CD4-positive, alpha-beta T cell (primary cell): ENCODE measurements around the gene RIMS1. TPM values are rescaled to one million over a fixed set of nuclear protein-coding genes. Genes with fewer than 3 reads are reported as not detected.

ENCODE experiments used
- ATAC-seq: fragments of 200-7000 bp; cut with Tn5 transposase; one replicate; pipeline ENCODE4 v1.10.0; 2022; ENCODE audit warnings: mild to moderate bottlenecking; ENCODE audit not compliant: poor library complexity
- CTCF ChIA-PET: fragments of 350-600 bp; sonication (Branson Sonifier 250); formaldehyde crosslinking; loops from one replicate; lab custom pipeline; 2021; ENCODE audit warnings: antibody characterized with exemption, inconsistent platforms; lab: Charles Lee
- POLR2A ChIA-PET: fragments of 350-600 bp; sonication (Branson Sonifier 250); formaldehyde crosslinking; loops from one replicate; lab custom pipeline; 2021; ENCODE audit warnings: antibody characterized with exemption, inconsistent platforms; lab: Charles Lee
- DNase-seq, 14 experiments: peaks; one replicate each; pipeline ENCODE4 v3.0.0-alpha.2; 2013 to 2020; ENCODE audit warnings: mixed read lengths in 2 of 14
- H3K27ac ChIP-seq, 2 donors: one replicate each; pipeline versions ENCODE4 v1.5.1 to v1.7.0; 2013; ENCODE audit warnings: low read length in 2 of 2, low read depth in 1 of 2, mild to moderate bottlenecking in 1 of 2
- H3K27me3 ChIP-seq, 2 experiments: 1 replicate in 1 of 2; 2 replicates in 1 of 2; pipeline versions ENCODE4 v1.6.1 to v1.7.0; 2013; ENCODE audit warnings: low read length in 2 of 2, control low read depth in 1 of 2, mild to moderate bottlenecking in 1 of 2, moderate library complexity in 1 of 2; ENCODE audit not compliant: insufficient read depth in 2 of 2, control insufficient read depth in 1 of 2
- H3K36me3 ChIP-seq: one replicate; pipeline ENCODE4 v1.6.1; 2013; ENCODE audit warnings: low read length, control low read depth; ENCODE audit not compliant: insufficient read depth
- H3K4me1 ChIP-seq: one replicate; pipeline ENCODE4 v1.6.1; 2013; ENCODE audit warnings: low read length, control low read depth; ENCODE audit not compliant: insufficient read depth
- H3K4me3 ChIP-seq: one replicate; pipeline ENCODE4 v1.5.1; 2013; ENCODE audit warnings: mild to moderate bottlenecking, low read length, moderate library complexity
- H3K9me3 ChIP-seq, 2 experiments: 1 replicate in 1 of 2; 2 replicates in 1 of 2; pipeline versions ENCODE4 v1.6.1 to v1.7.0; 2013; ENCODE audit warnings: low read length in 2 of 2, mild to moderate bottlenecking in 2 of 2, control low read depth in 1 of 2, moderate library complexity in 1 of 2; ENCODE audit not compliant: control insufficient read depth in 1 of 2, insufficient read depth in 1 of 2
- H3K27ac Mint-ChIP-seq: one replicate; pipeline ENCODE4 v1.8.0; 2020; ENCODE audit warnings: mixed read lengths
- H3K27me3 Mint-ChIP-seq: one replicate; pipeline ENCODE4 v1.8.0; 2021; ENCODE audit warnings: mixed read lengths
- H3K36me3 Mint-ChIP-seq: one replicate; pipeline ENCODE4 v1.8.0; 2021; ENCODE audit warnings: low read depth, mixed read lengths
- H3K4me1 Mint-ChIP-seq: one replicate; pipeline ENCODE4 v1.8.0; 2021; ENCODE audit warnings: low read depth, mixed read lengths
- H3K4me3 Mint-ChIP-seq: one replicate; pipeline ENCODE4 v1.8.0; 2020; ENCODE audit warnings: mild to moderate bottlenecking, mixed read lengths
- H3K9me3 Mint-ChIP-seq: one replicate; pipeline ENCODE4 v1.8.0; 2020; ENCODE audit warnings: mixed read lengths
- intact Hi-C, 2 experiments: fragments of 100-400 bp; cut with DNase I in 1 of 2; cut with micrococcal nuclease in 1 of 2; formaldehyde crosslinking; loops; one replicate each; pipeline versions ENCODE4 v1.15.1 to v1.9.0; 2023 to 2025; cut with DNase I, micrococcal nuclease
- total RNA-seq, 174 experiments: library from RNA in 2 of 174; stranded (reverse) in 2 of 174; gene quantifications; one replicate each; pipeline ENCODE4 v1.2.3 and lab custom pipeline; 2021 to 2026
- TF ChIP-seq, protein P1 (sequence below): fragments of 200-600 bp; IDR thresholded peaks from one replicate; pipeline ENCODE4 v1.8.0; 2022; ENCODE audit warnings: antibody characterized with exemption, mild to moderate bottlenecking

RIMS1 gene
- total RNA-seq, 2 experiments from 2014 or later: not detected

DNA sequence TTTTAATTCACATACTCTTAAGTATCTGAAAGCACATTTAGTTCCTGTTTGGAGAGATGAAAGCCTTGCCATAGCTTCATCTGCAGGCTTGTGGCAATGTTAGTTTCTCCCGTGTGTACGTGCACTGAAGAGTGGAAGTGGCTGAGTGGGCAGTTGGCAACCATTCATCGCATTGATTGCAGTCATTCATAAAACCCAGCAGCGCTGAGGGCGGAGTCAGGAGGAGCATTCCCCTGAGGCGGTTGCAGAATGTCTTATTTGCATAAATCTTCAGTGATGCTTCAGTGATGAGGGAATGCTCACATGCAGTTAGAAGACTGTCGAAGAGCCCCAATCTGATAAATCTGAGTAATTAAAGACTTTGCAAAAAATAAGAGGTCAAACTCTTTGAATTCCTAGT, 79.1 kb downstream of the RIMS1 start:
- Mint-ChIP-seq H3K9me3 (peaks cover 3% of the 10 kb centered on the region), H3K27ac (no peak overlapping the region), H3K27me3 (no peaks in the 10 kb centered on the region), H3K4me1 (no peaks in the 10 kb centered on the region), H3K4me3 (no peak overlapping the region), H3K36me3 (no peaks in the 10 kb centered on the region)
- DNase-seq (no peak), ATAC-seq (no peak)
- Histone ChIP-seq H3K27me3 (no peaks in the 10 kb centered on the region), H3K36me3 (no peaks in the 10 kb centered on the region), H3K4me3 (no peak overlapping the region), H3K9me3 (no peaks in the 10 kb centered on the region), H3K4me1 (no peaks in the 10 kb centered on the region), H3K27ac (no peak overlapping the region)
- ChIA-PET POLR2A (no interaction called here), CTCF (no interaction called here)
- intact Hi-C loops: no loop called here
- TF ChIP-seq, protein P1, sequence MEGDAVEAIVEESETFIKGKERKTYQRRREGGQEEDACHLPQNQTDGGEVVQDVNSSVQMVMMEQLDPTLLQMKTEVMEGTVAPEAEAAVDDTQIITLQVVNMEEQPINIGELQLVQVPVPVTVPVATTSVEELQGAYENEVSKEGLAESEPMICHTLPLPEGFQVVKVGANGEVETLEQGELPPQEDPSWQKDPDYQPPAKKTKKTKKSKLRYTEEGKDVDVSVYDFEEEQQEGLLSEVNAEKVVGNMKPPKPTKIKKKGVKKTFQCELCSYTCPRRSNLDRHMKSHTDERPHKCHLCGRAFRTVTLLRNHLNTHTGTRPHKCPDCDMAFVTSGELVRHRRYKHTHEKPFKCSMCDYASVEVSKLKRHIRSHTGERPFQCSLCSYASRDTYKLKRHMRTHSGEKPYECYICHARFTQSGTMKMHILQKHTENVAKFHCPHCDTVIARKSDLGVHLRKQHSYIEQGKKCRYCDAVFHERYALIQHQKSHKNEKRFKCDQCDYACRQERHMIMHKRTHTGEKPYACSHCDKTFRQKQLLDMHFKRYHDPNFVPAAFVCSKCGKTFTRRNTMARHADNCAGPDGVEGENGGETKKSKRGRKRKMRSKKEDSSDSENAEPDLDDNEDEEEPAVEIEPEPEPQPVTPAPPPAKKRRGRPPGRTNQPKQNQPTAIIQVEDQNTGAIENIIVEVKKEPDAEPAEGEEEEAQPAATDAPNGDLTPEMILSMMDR: no peak

DNA sequence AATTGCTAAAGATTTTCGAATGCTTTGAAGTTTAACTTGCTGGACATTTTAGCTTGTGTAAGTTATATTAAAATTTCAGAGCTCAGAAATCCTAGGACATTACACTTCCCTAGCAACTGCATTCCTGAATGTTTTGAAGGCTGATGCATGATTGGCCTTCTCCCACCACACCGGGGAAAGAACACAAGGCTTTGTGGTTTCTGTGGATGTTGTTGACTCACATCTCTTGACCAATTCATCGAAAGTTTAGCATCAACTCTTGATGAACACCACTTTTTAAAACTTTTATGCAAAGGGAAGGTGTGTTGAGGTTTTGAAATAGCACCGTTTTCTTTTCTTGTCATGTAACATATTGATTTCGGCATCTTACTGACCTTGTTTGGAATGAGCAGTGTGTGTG, 81.1 kb downstream of the RIMS1 start:
- H3K4me1 ChIP-seq: no peaks in the 10 kb centered on the region
- peaks cover 8% of the 10 kb centered on the region for H3K9me3 Mint-ChIP-seq
- H3K27ac ChIP-seq: no peak overlapping the region
- no peak for ATAC-seq
- POLR2A ChIA-PET: no interaction called here
- no peaks in the 10 kb centered on the region for H3K9me3 ChIP-seq
- TF ChIP-seq, protein P1: no peak
- H3K36me3 Mint-ChIP-seq: no peaks in the 10 kb centered on the region
- H3K4me3 Mint-ChIP-seq: no peak overlapping the region
- H3K27ac Mint-ChIP-seq: no peak overlapping the region
- CTCF ChIA-PET: no interaction called here
- DNase-seq: no peak
- intact Hi-C loops: no loop called here
- H3K27me3 Mint-ChIP-seq: no peaks in the 10 kb centered on the region
- H3K4me3 ChIP-seq: no peak overlapping the region
- H3K36me3 ChIP-seq: no peaks in the 10 kb centered on the region
- H3K4me1 Mint-ChIP-seq: no peaks in the 10 kb centered on the region
- H3K27me3 ChIP-seq: no peaks in the 10 kb centered on the region

DNA sequence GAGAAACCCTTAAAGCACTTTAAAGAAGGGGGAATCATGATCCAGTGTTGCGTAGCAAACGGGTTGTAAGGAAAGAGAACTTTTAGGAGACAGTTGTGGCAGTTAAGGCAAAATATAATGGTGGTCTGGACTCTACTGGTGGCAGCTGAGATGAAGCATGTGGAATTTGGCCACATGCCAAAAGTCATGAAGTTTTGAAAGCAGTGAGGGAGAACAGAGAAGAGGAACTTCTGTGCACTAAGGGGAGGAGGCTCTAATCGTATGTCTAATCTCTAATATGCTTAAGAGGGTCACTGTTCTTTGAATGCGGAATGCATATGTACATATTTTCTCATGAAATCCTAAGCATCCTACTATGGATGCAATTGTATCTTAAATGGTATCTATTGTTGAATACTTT, 91.5 kb downstream of the RIMS1 start:
- Histone ChIP-seq H3K4me3 (no peak overlapping the region), H3K27ac (no peak overlapping the region), H3K36me3 (no peaks in the 10 kb centered on the region), H3K27me3 (no peaks in the 10 kb centered on the region), H3K4me1 (no peaks in the 10 kb centered on the region), H3K9me3 (no peaks in the 10 kb centered on the region)
- Mint-ChIP-seq H3K4me3 (no peak overlapping the region), H3K27me3 (no peaks in the 10 kb centered on the region), H3K27ac (no peak overlapping the region), H3K36me3 (no peaks in the 10 kb centered on the region), H3K9me3 (peaks cover 4% of the 10 kb centered on the region), H3K4me1 (no peaks in the 10 kb centered on the region)
- ChIA-PET CTCF (no interaction called here), POLR2A (no interaction called here)
- intact Hi-C loops: no loop called here
- TF ChIP-seq, protein P1: no peak
- ATAC-seq: no peak
- DNase-seq: no peak
